Lung (tissue), 12 donors: ENCODE data around the gene SEMA5B. TPM values are rescaled to one million over a fixed set of nuclear protein-coding genes. Genes with fewer than 3 reads are reported as not detected.

Experiments used
- ATAC-seq: fragments of 200-7000 bp; cut with Tn5 transposase; one replicate; pipeline ENCODE4 v1.9.1; 2020; ENCODE audit warnings: moderate number of reproducible peaks; ENCODE audit not compliant: insufficient read depth, low FRiP score
- DNase-seq, 3 donors: peaks; one replicate each; pipeline ENCODE4 v3.0.0-alpha.2; 2013 to 2017
- H3K27ac ChIP-seq, 2 donors: one replicate each; pipeline ENCODE4 v1.5.1; 2013; ENCODE audit warnings: mild to moderate bottlenecking in 2 of 2, moderate library complexity in 2 of 2, control low read depth in 1 of 2, inconsistent platforms in 1 of 2, low read depth in 1 of 2, low read length in 1 of 2
- H3K27me3 ChIP-seq, 3 donors: one replicate each; pipeline ENCODE4 v1.5.1; 2013; ENCODE audit warnings: low read length in 2 of 3; ENCODE audit not compliant: control insufficient read depth in 3 of 3, insufficient read depth in 3 of 3
- H3K36me3 ChIP-seq, 4 donors: one replicate each; pipeline ENCODE4 v1.5.1; 2013; ENCODE audit warnings: low read length in 4 of 4, mild to moderate bottlenecking in 1 of 4, moderate library complexity in 1 of 4; ENCODE audit not compliant: control insufficient read depth in 4 of 4, insufficient read depth in 4 of 4
- H3K4me1 ChIP-seq, 5 donors: one replicate each; pipeline ENCODE4 v1.5.1; 2013; ENCODE audit warnings: low read length in 5 of 5, mild to moderate bottlenecking in 2 of 5, moderate library complexity in 1 of 5; ENCODE audit not compliant: control insufficient read depth in 5 of 5, insufficient read depth in 5 of 5
- H3K4me3 ChIP-seq: one replicate; pipeline ENCODE4 v1.5.1; 2013; ENCODE audit warnings: mild to moderate bottlenecking, control low read depth, moderate library complexity
- H3K9ac ChIP-seq, 2 donors: one replicate each; pipeline ENCODE4 v1.5.1; 2013; ENCODE audit warnings: low read length in 2 of 2, control low read depth in 1 of 2; ENCODE audit not compliant: insufficient read depth in 1 of 2
- H3K9me3 ChIP-seq, 4 donors: one replicate each; pipeline ENCODE4 v1.5.1; 2013; ENCODE audit warnings: low read length in 3 of 4, mild to moderate bottlenecking in 1 of 4, moderate library complexity in 1 of 4; ENCODE audit not compliant: control insufficient read depth in 4 of 4, insufficient read depth in 3 of 4
- CTCF ChIP-seq: IDR thresholded peaks from 2 replicates; pipeline ENCODE4 v1.5.1; 2012; ENCODE audit warnings: mild to moderate bottlenecking; ENCODE audit errors: control extremely low read depth, extremely low read depth
- WGBS, 2 donors: extraction: QIAGEN DNeasy Blood & Tissue Kit; methylation state at CpG; one replicate each; pipeline ENCODE4 v1.1.7; 2013; 5-methylcytosine and 5-hydroxymethylcytosine counted together
- polyA plus RNA-seq, 2 donors: library from polyadenylated mRNA; stranded (reverse); fragments of 200-250 nt; gene quantifications; one replicate each; pipeline ENCODE4 v1.2.1, GENCODE V29; 2013
- total RNA-seq, 2 donors: library from RNA; depleted of rRNA in 1 of 2; stranded (reverse); fragments of >200 nt in 1 of 2; gene quantifications; one replicate each; pipeline ENCODE4 v1.2.1, GENCODE V29; 2014 to 2021
- donor health status: control.
- donor health status: control.
- donor health status: Bipolar disorder and iron deficiency.
- donor health status: healthy.
- donor health status: DM: yes; HTN: yes; CAD: no.

The SEMA5B gene
- total and polyA plus RNA-seq, 4 donors: 0.30 to 2.2 (median 0.48) TPM

- no peaks in the 10 kb centered on the region for H3K9me3 ChIP-seq
- DNase-seq (no peak), ATAC-seq (no peak)
- no peak overlapping the region for H3K9ac ChIP-seq
- peaks cover 0 to 5% (median 0%) of the 10 kb centered on the region in 5 donors for H3K4me1 ChIP-seq
- TF ChIP-seq CTCF: no peak
- H3K27ac ChIP-seq: no peak overlapping the region
- peaks cover 0 to 4% (median 0%) of the 10 kb centered on the region in 3 donors for H3K27me3 ChIP-seq
- H3K36me3 ChIP-seq: no peaks in the 10 kb centered on the region
- 84 to 90% methylated on average over 5 of the region's 5 CpGs for WGBS, 2 donors
- H3K4me3 ChIP-seq: no peak overlapping the region
These were observed 17.6 kb upstream of the SEMA5B start for GRCh38 chr3:123044981-123045763.

- Histone ChIP-seq H3K27me3 (peaks cover 0 to 4% (median 0%) of the 10 kb centered on the region in 3 donors), H3K36me3 (no peaks in the 10 kb centered on the region), H3K4me1 (peaks cover 0 to 11% (median 0%) of the 10 kb centered on the region in 5 donors), H3K9me3 (no peaks in the 10 kb centered on the region), H3K4me3 (no peak overlapping the region), H3K27ac (no peak overlapping the region), H3K9ac (no peak overlapping the region)
- ATAC-seq (no peak), DNase-seq (no peak)
- TF ChIP-seq CTCF: no peak
- 70 to 85% methylated on average over 6 of the region's 6 CpGs for WGBS, 2 donors
These were observed 14.8 kb upstream of the SEMA5B start for GRCh38 chr3:123042413-123042812.

GRCh38 chr3:123039178-123039577 lies 11.6 kb upstream of the SEMA5B start:
- 42 to 76% methylated on average over 3 of the region's 3 CpGs for WGBS, 2 donors
- Histone ChIP-seq H3K4me1 (peaks cover 0 to 8% (median 0%) of the 10 kb centered on the region in 5 donors), H3K27ac (no peak overlapping the region), H3K27me3 (peaks cover 0 to 4% (median 0%) of the 10 kb centered on the region in 3 donors), H3K9ac (no peak overlapping the region), H3K9me3 (no peaks in the 10 kb centered on the region), H3K4me3 (no peak overlapping the region), H3K36me3 (no peaks in the 10 kb centered on the region)
- ATAC-seq (no peak), DNase-seq (peak in 1 of 3 donors; percentile 34)
- no peak for TF ChIP-seq CTCF

- no peaks in the 10 kb centered on the region for H3K36me3 ChIP-seq
- DNase-seq (no peak), ATAC-seq (no peak)
- no peak overlapping the region for H3K27ac ChIP-seq
- peaks cover 0 to 4% (median 0%) of the 10 kb centered on the region in 3 donors for H3K27me3 ChIP-seq
- no peak overlapping the region for H3K4me3 ChIP-seq
- peaks cover 0 to 8% (median 0%) of the 10 kb centered on the region in 5 donors for H3K4me1 ChIP-seq
- no peaks in the 10 kb centered on the region for H3K9me3 ChIP-seq
- H3K9ac ChIP-seq: no peak overlapping the region
- no peak for TF ChIP-seq CTCF
These were observed 11.2 kb upstream of the SEMA5B start for GRCh38 chr3:123038751-123039150.
